Panc1 (cell line): ENCODE results near the gene CHST15. TPM values are rescaled to one million over a fixed set of nuclear protein-coding genes. Genes with fewer than 3 reads are reported as not detected.

Experiments
- total RNA-seq: library from RNA; stranded (reverse); gene quantifications from one replicate; pipeline ENCODE4 v1.2.1, GENCODE V29; 2021; ENCODE audit not compliant: unreplicated experiment

CHST15 gene
- total RNA-seq, 1 experiment from 2014 or later, result 33.2 TPM

Other genes starting within 250 kb of the CHST15 start
- not detected for gene CPXM2, start 201.8 kb downstream of the CHST15 start, total RNA-seq